GM12891 (cell line): ENCODE measurements around the gene PDIA5.

Experiments
- POLR2A ChIP-seq: IDR thresholded peaks from 2 replicates; pipeline ENCODE4 v1.6.1; 2011; ENCODE audit warnings: low read depth, low read length, control low read depth
- POLR2AphosphoS5 ChIP-seq: IDR thresholded peaks from 2 replicates; pipeline ENCODE4 v1.6.1; 2011; ENCODE audit warnings: low read depth, low read length, control low read depth
- SPI1 ChIP-seq: IDR thresholded peaks from 2 replicates; pipeline ENCODE4 v1.6.1; 2011; ENCODE audit warnings: low read depth, low read length, control low read depth
- TAF1 ChIP-seq: IDR thresholded peaks from 2 replicates; pipeline ENCODE4 v1.6.1; 2011; ENCODE audit warnings: low read depth, low read length, control low read depth

DNA sequence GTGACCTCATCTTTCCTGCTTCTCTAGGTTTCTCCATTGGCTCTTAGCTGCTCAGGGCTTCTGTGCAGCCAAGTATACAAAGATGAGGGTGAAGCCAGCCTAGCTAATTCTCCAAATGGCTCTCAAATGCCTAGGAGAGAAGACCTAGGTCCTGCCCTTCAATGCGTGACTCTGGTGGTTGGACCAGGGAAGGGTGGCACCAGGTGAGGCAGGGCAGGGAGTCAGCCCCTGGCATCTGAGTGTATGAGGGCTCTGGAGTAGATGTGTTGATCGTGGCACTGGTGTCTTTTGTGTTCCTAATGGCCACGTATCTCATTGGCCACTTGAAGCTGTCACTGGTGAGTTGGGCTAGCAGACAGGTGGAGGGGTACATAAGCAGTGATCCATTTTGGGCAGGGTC, 59.8 kb downstream of the PDIA5 start:
- TF ChIP-seq POLR2AphosphoS5 (no peak), POLR2A (no peak), TAF1 (no peak), SPI1 (no peak)
